HepG2 (cell line): ENCODE results near the gene MPIG6B. TPM values are rescaled to one million over a fixed set of nuclear protein-coding genes. Genes with fewer than 3 reads are reported as not detected.

Experiments
- ARID2 ChIP-seq: sonication (generic); formaldehyde crosslinking; IDR thresholded peaks from 2 replicates; pipeline ENCODE4 v1.8.1; 2022; ENCODE audit warnings: mild to moderate bottlenecking, missing genetic modification reagents, borderline replicate concordance
- CBX2 ChIP-seq, 2 experiments: fragments of 200-600 bp in 1 of 2; sonication (generic); formaldehyde crosslinking in 1 of 2; IDR thresholded peaks; 2 replicates each; pipeline versions ENCODE4 v1.7.0 to v1.8.1; 2018 to 2022; ENCODE audit warnings: low read depth in 2 of 2, low read length in 1 of 2, mild to moderate bottlenecking in 1 of 2, missing genetic modification reagents in 1 of 2
- DNMT3B ChIP-seq: conservative IDR thresholded peaks from 2 replicates; pipeline ENCODE4 v1.6.1; 2016; ENCODE audit warnings: missing biosample characterization, control low read depth
- KAT2B ChIP-seq: fragments of 150-350 bp; IDR thresholded peaks from 2 replicates; pipeline ENCODE4 v1.6.1; 2014; ENCODE audit warnings: low read depth, low read length, borderline replicate concordance
- NR2C2 ChIP-seq: sonication (generic); formaldehyde crosslinking; IDR thresholded peaks from 2 replicates; pipeline ENCODE4 v1.4.0; 2020; ENCODE audit warnings: missing genetic modification reagents, mild to moderate bottlenecking, moderate library complexity, borderline replicate concordance
- NR2F2 ChIP-seq: IDR thresholded peaks from 2 replicates; pipeline ENCODE4 v1.6.1; 2012; ENCODE audit warnings: low read depth, inconsistent platforms, borderline replicate concordance
- SATB2 ChIP-seq: sonication (generic); formaldehyde crosslinking; IDR thresholded peaks from 2 replicates; pipeline ENCODE4 v1.5.0; 2020; ENCODE audit warnings: missing genetic modification reagents
- SIN3A ChIP-seq: IDR thresholded peaks from 2 replicates; pipeline ENCODE4 v1.6.1; 2011; ENCODE audit warnings: low read depth, mild to moderate bottlenecking, control low read depth, low read length, borderline replicate concordance
- SPEN ChIP-seq: sonication (generic); formaldehyde crosslinking; IDR thresholded peaks from 2 replicates; pipeline ENCODE4 v1.5.1; 2020; ENCODE audit warnings: low read depth, mild to moderate bottlenecking, missing genetic modification reagents
- STAT5B ChIP-seq: sonication (generic); formaldehyde crosslinking; IDR thresholded peaks from 2 replicates; pipeline ENCODE4 v1.4.0; 2020; ENCODE audit warnings: missing genetic modification reagents
- TBX2 ChIP-seq: sonication (generic); formaldehyde crosslinking; IDR thresholded peaks from 2 replicates; pipeline ENCODE4 v1.5.0; 2020; ENCODE audit warnings: missing genetic modification reagents, mild to moderate bottlenecking, borderline replicate concordance
- TSC22D2 ChIP-seq: sonication (generic); formaldehyde crosslinking; IDR thresholded peaks from 2 replicates; pipeline ENCODE4 v1.5.1; 2020; ENCODE audit warnings: missing genetic modification reagents, mild to moderate bottlenecking, borderline replicate concordance
- WIZ ChIP-seq: sonication (generic); formaldehyde crosslinking; IDR thresholded peaks from 2 replicates; pipeline ENCODE4 v1.5.1; 2020; ENCODE audit warnings: mild to moderate bottlenecking, missing genetic modification reagents
- ZBTB42 ChIP-seq: sonication (generic); formaldehyde crosslinking; IDR thresholded peaks from 2 replicates; pipeline ENCODE4 v1.5.0; 2020; ENCODE audit warnings: mild to moderate bottlenecking, missing genetic modification reagents
- ZNF230 ChIP-seq: sonication (generic); formaldehyde crosslinking; IDR thresholded peaks from 2 replicates; pipeline ENCODE4 v1.4.0; 2020; ENCODE audit warnings: mild to moderate bottlenecking, missing genetic modification reagents
- ZNF296 ChIP-seq: sonication (generic); formaldehyde crosslinking; conservative IDR thresholded peaks from 2 replicates; pipeline ENCODE4 v1.5.0; 2020; ENCODE audit warnings: mild to moderate bottlenecking, missing genetic modification reagents
- ZNF709 ChIP-seq: sonication (generic); formaldehyde crosslinking; IDR thresholded peaks from 2 replicates; pipeline ENCODE4 v1.5.0; 2020; ENCODE audit warnings: mild to moderate bottlenecking, missing genetic modification reagents
- polyA plus RNA-seq, 8 experiments: library from polyadenylated mRNA; depleted of rRNA in 3 of 8; stranded (reverse) in 7 of 8; unstranded in 1 of 8; fragments of >200 nt; fragmentation: Illumina TruSeq in 4 of 8; extraction: Trizol in 4 of 8; gene quantifications; 2 replicates each; pipeline versions ENCODE4 v1.2.1 to v1.2.3, GENCODE V29; 2011 to 2016; ENCODE audit warnings: low read depth in 4 of 8, missing spikeins in 1 of 8, mixed read lengths in 1 of 8; ENCODE audit not compliant: insufficient read depth in 1 of 8
- total RNA-seq, 5 experiments: library from RNA; depleted of rRNA; stranded (reverse); fragments of >200 nt; fragmentation: Illumina TruSeq; extraction: Trizol; gene quantifications; 2 replicates each; pipeline ENCODE4 v1.2.3, GENCODE V29; 2016; ENCODE audit warnings: low read depth in 1 of 5
- TF ChIP-seq, protein P1 (sequence below): sonication (generic); formaldehyde crosslinking; IDR thresholded peaks from 2 replicates; pipeline ENCODE4 v1.5.1; 2020; ENCODE audit warnings: mild to moderate bottlenecking, missing genetic modification reagents
- TF ChIP-seq, protein P2 (sequence below): sonication (generic); formaldehyde crosslinking; IDR thresholded peaks from 2 replicates; pipeline ENCODE4 v1.5.0; 2020; ENCODE audit warnings: mild to moderate bottlenecking, missing genetic modification reagents
- TF ChIP-seq, protein P3 (sequence below): sonication (generic); formaldehyde crosslinking; IDR thresholded peaks from 2 replicates; pipeline ENCODE4 v1.5.0; 2020; ENCODE audit warnings: mild to moderate bottlenecking, missing genetic modification reagents
- TF ChIP-seq, protein P4 (sequence below): sonication (generic); formaldehyde crosslinking; IDR thresholded peaks from 2 replicates; pipeline ENCODE4 v1.8.1; 2022; ENCODE audit warnings: mild to moderate bottlenecking, missing genetic modification reagents

The MPIG6B gene
- total and polyA plus RNA-seq, 2 of the 13 experiments (the other 11 are each of a cell fraction or from before 2014, with no cell fraction given): not detected

DNA sequence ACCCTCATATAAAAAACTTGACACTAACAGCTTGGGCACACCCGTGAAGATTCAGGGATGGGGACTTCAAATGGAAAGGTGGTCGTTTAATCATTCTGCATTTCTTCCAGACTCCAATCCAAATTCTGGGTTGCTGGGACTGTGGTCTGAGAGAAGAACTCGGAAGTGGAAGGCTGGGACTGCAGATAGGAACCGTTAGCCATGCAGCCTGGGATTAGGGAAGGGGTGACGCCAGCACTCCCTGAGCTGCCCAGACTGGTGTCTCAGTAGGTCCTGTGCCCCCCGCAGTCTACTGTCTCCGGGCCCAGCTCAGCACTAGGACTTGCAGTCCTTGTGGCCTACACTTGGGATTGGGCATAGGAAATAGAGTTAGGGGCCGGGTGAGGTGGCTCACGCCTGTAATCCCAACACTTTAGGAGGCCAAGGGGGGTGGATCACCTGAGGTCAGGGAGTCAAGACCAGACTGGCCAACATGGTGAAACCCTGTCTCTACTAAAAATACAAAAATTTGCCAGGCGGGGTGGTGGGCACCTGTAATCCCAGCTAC, 13.7 kb downstream of the MPIG6B start (continued):
- TF ChIP-seq, protein P1, sequence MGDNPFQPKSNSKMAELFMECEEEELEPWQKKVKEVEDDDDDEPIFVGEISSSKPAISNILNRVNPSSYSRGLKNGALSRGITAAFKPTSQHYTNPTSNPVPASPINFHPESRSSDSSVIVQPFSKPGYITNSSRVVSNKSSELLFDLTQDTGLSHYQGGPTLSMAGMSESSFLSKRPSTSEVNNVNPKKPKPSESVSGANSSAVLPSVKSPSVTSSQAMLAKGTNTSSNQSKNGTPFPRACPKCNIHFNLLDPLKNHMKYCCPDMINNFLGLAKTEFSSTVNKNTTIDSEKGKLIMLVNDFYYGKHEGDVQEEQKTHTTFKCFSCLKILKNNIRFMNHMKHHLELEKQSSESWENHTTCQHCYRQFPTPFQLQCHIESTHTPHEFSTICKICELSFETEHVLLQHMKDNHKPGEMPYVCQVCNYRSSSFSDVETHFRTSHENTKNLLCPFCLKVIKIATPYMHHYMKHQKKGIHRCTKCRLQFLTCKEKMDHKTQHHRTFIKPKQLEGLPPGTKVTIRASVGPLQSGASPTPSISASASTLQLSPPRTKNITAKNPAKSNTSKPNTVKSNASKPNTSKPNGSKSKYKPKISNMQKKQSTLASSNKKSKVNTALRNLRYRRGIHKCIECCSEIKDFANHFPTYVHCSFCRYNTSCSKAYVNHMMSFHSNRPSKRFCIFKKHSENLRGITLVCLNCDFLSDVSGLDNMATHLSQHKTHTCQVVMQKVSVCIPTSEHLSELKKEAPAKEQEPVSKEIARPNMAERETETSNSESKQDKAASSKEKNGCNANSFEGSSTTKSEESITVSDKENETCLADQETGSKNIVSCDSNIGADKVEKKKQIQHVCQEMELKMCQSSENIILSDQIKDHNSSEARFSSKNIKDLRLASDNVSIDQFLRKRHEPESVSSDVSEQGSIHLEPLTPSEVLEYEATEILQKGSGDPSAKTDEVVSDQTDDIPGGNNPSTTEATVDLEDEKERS (CRISPR knock-in tag): no peak; the same call in 1 of the 2 replicates
- TF ChIP-seq ZNF296 (CRISPR knock-in tag): no peak
- no peak for TF ChIP-seq KAT2B
- TF ChIP-seq ZNF230 (CRISPR knock-in tag): no peak
- TF ChIP-seq NR2F2: no peak
- no peak for TF ChIP-seq SPEN (CRISPR knock-in tag)
- TF ChIP-seq CBX2 (IDR thresholded peaks at IDR 0.05; ENCODE audit: low read depth, low read length): no peak
- TF ChIP-seq CBX2 (CRISPR knock-in tag; IDR thresholded peaks at IDR 0.05; ENCODE audit: low read depth): 0 out of 2 replicates have a peak, but pooled peaks have one; percentile 10
- no peak for TF ChIP-seq ZBTB42 (CRISPR knock-in tag)
- 0 out of 2 replicates have a peak, but pooled peaks have one; percentile 18 for TF ChIP-seq ZNF709 (CRISPR knock-in tag)
- no peak for TF ChIP-seq DNMT3B
- 0 out of 2 replicates have a peak, but pooled peaks have one; percentile 8 for TF ChIP-seq STAT5B (CRISPR knock-in tag)
- TF ChIP-seq, protein P2, sequence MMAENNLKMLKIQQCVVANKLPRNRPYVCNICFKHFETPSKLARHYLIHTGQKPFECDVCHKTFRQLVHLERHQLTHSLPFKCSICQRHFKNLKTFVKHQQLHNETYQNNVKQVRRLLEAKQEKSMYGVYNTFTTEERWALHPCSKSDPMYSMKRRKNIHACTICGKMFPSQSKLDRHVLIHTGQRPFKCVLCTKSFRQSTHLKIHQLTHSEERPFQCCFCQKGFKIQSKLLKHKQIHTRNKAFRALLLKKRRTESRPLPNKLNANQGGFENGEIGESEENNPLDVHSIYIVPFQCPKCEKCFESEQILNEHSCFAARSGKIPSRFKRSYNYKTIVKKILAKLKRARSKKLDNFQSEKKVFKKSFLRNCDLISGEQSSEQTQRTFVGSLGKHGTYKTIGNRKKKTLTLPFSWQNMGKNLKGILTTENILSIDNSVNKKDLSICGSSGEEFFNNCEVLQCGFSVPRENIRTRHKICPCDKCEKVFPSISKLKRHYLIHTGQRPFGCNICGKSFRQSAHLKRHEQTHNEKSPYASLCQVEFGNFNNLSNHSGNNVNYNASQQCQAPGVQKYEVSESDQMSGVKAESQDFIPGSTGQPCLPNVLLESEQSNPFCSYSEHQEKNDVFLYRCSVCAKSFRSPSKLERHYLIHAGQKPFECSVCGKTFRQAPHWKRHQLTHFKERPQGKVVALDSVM (CRISPR knock-in tag): peak; percentile 33; the same call in 1 of the 2 replicates
- TF ChIP-seq SIN3A: no peak
- TF ChIP-seq TSC22D2: peak; percentile 13; the same call in 1 of the 2 replicates
- no peak for TF ChIP-seq WIZ (CRISPR knock-in tag)
- TF ChIP-seq TBX2: no peak
- no peak for TF ChIP-seq NR2C2 (CRISPR knock-in tag)
- TF ChIP-seq SATB2: no peak; the same call in 1 of the 2 replicates
- TF ChIP-seq, protein P3, sequence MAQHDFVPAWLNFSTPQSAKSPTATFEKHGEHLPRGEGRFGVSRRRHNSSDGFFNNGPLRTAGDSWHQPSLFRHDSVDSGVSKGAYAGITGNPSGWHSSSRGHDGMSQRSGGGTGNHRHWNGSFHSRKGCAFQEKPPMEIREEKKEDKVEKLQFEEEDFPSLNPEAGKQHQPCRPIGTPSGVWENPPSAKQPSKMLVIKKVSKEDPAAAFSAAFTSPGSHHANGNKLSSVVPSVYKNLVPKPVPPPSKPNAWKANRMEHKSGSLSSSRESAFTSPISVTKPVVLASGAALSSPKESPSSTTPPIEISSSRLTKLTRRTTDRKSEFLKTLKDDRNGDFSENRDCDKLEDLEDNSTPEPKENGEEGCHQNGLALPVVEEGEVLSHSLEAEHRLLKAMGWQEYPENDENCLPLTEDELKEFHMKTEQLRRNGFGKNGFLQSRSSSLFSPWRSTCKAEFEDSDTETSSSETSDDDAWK (CRISPR knock-in tag): no peak
- TF ChIP-seq, protein P4, sequence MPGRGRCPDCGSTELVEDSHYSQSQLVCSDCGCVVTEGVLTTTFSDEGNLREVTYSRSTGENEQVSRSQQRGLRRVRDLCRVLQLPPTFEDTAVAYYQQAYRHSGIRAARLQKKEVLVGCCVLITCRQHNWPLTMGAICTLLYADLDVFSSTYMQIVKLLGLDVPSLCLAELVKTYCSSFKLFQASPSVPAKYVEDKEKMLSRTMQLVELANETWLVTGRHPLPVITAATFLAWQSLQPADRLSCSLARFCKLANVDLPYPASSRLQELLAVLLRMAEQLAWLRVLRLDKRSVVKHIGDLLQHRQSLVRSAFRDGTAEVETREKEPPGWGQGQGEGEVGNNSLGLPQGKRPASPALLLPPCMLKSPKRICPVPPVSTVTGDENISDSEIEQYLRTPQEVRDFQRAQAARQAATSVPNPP (CRISPR knock-in tag): no peak
- TF ChIP-seq ARID2: no peak
